Transverse colon (tissue), 4 donors: ENCODE data around the gene ZNF202. TPM values are rescaled to one million over a fixed set of nuclear protein-coding genes. Genes with fewer than 3 reads are reported as not detected.

Experiments
- DNase-seq: peaks from one replicate; pipeline ENCODE4 v3.0.0-alpha.2; 2019
- H3K27ac ChIP-seq, 4 donors: fragments of 200-600 bp; sonication (generic); 2 replicates each; pipeline ENCODE4 v1.5.1; 2016 to 2018; ENCODE audit warnings: inconsistent platforms in 4 of 4
- H3K27me3 ChIP-seq: fragments of 200-600 bp; sonication (generic); 2 replicates; pipeline ENCODE4 v1.5.1; 2017; ENCODE audit warnings: inconsistent platforms
- H3K36me3 ChIP-seq, 4 donors: fragments of 200-600 bp; sonication (generic); 2 replicates each; pipeline ENCODE4 v1.5.1; 2017 to 2019; ENCODE audit warnings: inconsistent platforms in 4 of 4
- H3K4me1 ChIP-seq, 4 donors: fragments of 200-600 bp; sonication (generic); 2 replicates each; pipeline ENCODE4 v1.5.1; 2017 to 2020; ENCODE audit warnings: inconsistent platforms in 4 of 4
- H3K4me3 ChIP-seq, 4 donors: fragments of 200-600 bp; sonication (generic); 1 replicate in 1 of 4; 2 replicates in 3 of 4; pipeline versions ENCODE4 v1.5.1 to v1.6.1; 2017 to 2019; ENCODE audit warnings: inconsistent platforms in 4 of 4
- H3K9me3 ChIP-seq, 2 donors: fragments of 200-600 bp; sonication (generic); 2 replicates each; pipeline ENCODE4 v1.5.1; 2017 to 2019; ENCODE audit warnings: inconsistent platforms in 2 of 2
- EP300 ChIP-seq: sonication (generic); formaldehyde crosslinking; IDR thresholded peaks from one replicate; pipeline ENCODE4 v1.6.1; 2017; ENCODE audit warnings: antibody characterized with exemption, low read depth
- POLR2A ChIP-seq: fragments of 450-650 bp; IDR thresholded peaks from one replicate; pipeline ENCODE4 v1.6.1; 2016; ENCODE audit warnings: antibody characterized with exemption, mild to moderate bottlenecking, moderate library complexity
- POLR2AphosphoS5 ChIP-seq, 3 donors: sonication (generic); formaldehyde crosslinking; IDR thresholded peaks; one replicate each; pipeline ENCODE4 v1.6.1; 2016; ENCODE audit warnings: antibody characterized with exemption in 3 of 3
- WGBS, 2 donors: methylation state at CpG; one replicate each; pipeline ENCODE4 v1.1.5; 2018; ENCODE audit warnings: low coverage in 1 of 2; 5-methylcytosine and 5-hydroxymethylcytosine counted together
- in situ Hi-C, 4 donors: fragments of 200-750 bp; cut with MboI; loops; one replicate each; pipeline versions ENCODE4 v1.15.0 to v1.15.1; 2017; ENCODE audit warnings: low sequenced_read_pairs in 3 of 4, low pct_ligation_motif_present in 1 of 4, low pct_unique_long_range_greater_than_20kb in 1 of 4
- intact Hi-C: fragments of 100-400 bp; cut with DNase I; formaldehyde crosslinking; loops from one replicate; pipeline ENCODE4 v1.15.1; 2023; ENCODE audit warnings: low total_unique reads
- total RNA-seq, 4 donors: library from RNA; depleted of rRNA; stranded (reverse); fragments of >200 nt; gene quantifications; one replicate each; pipeline ENCODE4 v1.1.0, GENCODE V29; 2016
- TF ChIP-seq, protein P1 (sequence below), 5 experiments: fragments of 200-600 bp in 3 of 5; fragments of 450-650 bp in 2 of 5; sonication (generic) in 3 of 5; IDR thresholded peaks; 1 replicate in 2 of 5; 2 replicates in 3 of 5; pipeline ENCODE4 v1.5.1; 2016 to 2017; ENCODE audit warnings: antibody characterized with exemption in 5 of 5, inconsistent platforms in 3 of 5, mild to moderate bottlenecking in 2 of 5, moderate library complexity in 1 of 5

Gene ZNF202
- total RNA-seq, 4 donors from 2014 or later: 4.4 to 7.8 (median 6.2) TPM

DNA sequence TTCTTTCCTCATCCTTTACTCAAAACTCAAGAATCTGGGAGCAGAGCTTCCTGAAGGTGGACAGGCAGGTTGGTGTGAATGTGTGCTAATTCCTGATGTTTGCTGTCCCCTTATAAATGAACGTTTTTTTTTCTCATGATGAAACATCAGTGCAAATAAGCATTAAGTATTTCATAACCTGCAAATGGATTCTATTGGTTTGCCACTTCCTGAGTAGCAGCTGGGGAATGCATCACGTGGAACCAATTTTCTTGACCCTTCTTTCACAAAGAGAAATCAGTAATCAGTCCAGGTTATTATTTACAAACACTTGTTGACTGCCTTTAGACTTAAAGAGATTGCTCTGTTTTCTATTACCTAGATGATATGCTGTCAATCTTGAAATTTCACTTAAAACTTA is 46.9 kb downstream of the ZNF202 start:
- no peak for DNase-seq
- WGBS, 2 donors: 59 to 61% methylated on average over 2 of the region's 2 CpGs
- peaks cover 17% of the 10 kb centered on the region for H3K27me3 ChIP-seq
- TF ChIP-seq POLR2A (no peak), EP300 (no peak)
- TF ChIP-seq, protein P1, sequence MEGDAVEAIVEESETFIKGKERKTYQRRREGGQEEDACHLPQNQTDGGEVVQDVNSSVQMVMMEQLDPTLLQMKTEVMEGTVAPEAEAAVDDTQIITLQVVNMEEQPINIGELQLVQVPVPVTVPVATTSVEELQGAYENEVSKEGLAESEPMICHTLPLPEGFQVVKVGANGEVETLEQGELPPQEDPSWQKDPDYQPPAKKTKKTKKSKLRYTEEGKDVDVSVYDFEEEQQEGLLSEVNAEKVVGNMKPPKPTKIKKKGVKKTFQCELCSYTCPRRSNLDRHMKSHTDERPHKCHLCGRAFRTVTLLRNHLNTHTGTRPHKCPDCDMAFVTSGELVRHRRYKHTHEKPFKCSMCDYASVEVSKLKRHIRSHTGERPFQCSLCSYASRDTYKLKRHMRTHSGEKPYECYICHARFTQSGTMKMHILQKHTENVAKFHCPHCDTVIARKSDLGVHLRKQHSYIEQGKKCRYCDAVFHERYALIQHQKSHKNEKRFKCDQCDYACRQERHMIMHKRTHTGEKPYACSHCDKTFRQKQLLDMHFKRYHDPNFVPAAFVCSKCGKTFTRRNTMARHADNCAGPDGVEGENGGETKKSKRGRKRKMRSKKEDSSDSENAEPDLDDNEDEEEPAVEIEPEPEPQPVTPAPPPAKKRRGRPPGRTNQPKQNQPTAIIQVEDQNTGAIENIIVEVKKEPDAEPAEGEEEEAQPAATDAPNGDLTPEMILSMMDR (IDR thresholded peaks at IDR 0.05): no peak
- no peaks in the 10 kb centered on the region for H3K36me3 ChIP-seq
- in situ Hi-C loops: no loop called here
- intact Hi-C loops: no loop called here
- no peak overlapping the region for H3K4me3 ChIP-seq
- H3K27ac ChIP-seq: no peak overlapping the region
- no peaks in the 10 kb centered on the region for H3K4me1 ChIP-seq
- no peaks in the 10 kb centered on the region for H3K9me3 ChIP-seq

- Histone ChIP-seq H3K9me3 (no peaks in the 10 kb centered on the region), H3K4me1 (no peaks in the 10 kb centered on the region), H3K27me3 (peaks cover 16% of the 10 kb centered on the region), H3K4me3 (no peak overlapping the region), H3K36me3 (no peaks in the 10 kb centered on the region), H3K27ac (no peak overlapping the region)
- TF ChIP-seq, protein P1 (IDR thresholded peaks at IDR 0.05): no peak
- no peak for DNase-seq
- in situ Hi-C loops: no loop called here
- intact Hi-C loops: no loop called here
Observed at GRCh38 chr11:123692961-123693360, 48.5 kb downstream of the ZNF202 start.

GRCh38 chr11:123690485-123690884 is 51.0 kb downstream of the ZNF202 start:
- Histone ChIP-seq H3K27me3 (peaks cover 10% of the 10 kb centered on the region), H3K4me3 (no peak overlapping the region), H3K27ac (no peak overlapping the region), H3K4me1 (no peaks in the 10 kb centered on the region), H3K9me3 (no peaks in the 10 kb centered on the region), H3K36me3 (no peaks in the 10 kb centered on the region)
- in situ Hi-C loops: no loop called here
- intact Hi-C loops: no loop called here
- no peak for DNase-seq
- 68 to 93% methylated on average over 2 to 3 of the region's 3 CpGs for WGBS, 2 donors
- TF ChIP-seq POLR2AphosphoS5 (IDR thresholded peaks at IDR 0.05): no peak
- TF ChIP-seq POLR2A: no peak
- TF ChIP-seq, protein P1 (IDR thresholded peaks at IDR 0.05): no peak
- TF ChIP-seq EP300: no peak

DNA sequence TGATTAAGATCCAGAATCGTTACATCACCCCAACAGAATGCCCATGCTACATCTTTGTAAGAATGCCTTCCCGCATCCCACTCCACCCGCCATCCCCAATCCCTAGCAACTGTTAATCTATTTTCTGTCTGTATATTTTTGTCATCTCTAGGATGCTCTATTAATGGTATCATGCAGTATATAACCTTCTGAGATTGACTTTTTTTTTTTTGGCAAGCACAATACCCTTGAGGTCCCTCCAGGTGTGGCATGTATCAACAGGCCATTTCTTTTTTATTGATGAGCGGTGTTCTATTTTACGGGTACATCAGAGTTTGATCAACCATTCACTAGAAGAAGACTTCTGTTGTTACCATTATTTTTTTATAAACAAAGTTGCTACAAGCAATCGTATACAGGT is 56.9 kb downstream of the ZNF202 start:
- TF ChIP-seq POLR2A: no peak
- no peak for TF ChIP-seq EP300
- TF ChIP-seq POLR2AphosphoS5 (IDR thresholded peaks at IDR 0.05): no peak
- TF ChIP-seq, protein P1 (IDR thresholded peaks at IDR 0.05): no peak
- no peak for DNase-seq
- H3K4me3 ChIP-seq: no peak overlapping the region
- in situ Hi-C loops (no loop called here), intact Hi-C loops (no loop called here)
- WGBS, 2 donors: 92 to 94% methylated on average over 5 to 6 of the region's 6 CpGs
- no peaks in the 10 kb centered on the region for H3K9me3 ChIP-seq
- no peak overlapping the region for H3K27ac ChIP-seq
- no peaks in the 10 kb centered on the region for H3K36me3 ChIP-seq
- no peaks in the 10 kb centered on the region for H3K4me1 ChIP-seq
- H3K27me3 ChIP-seq: no peaks in the 10 kb centered on the region
